HEK293 (cell line): ENCODE data around the gene SCYGR1.

Experiments
- FEZF1 ChIP-seq: fragments of 450-650 bp; formaldehyde crosslinking; IDR thresholded peaks from 2 replicates; pipeline ENCODE4 v1.5.1; 2016; ENCODE audit warnings: missing biosample characterization, missing genetic modification characterization
- GFI1B ChIP-seq: fragments of 450-650 bp; formaldehyde crosslinking; IDR thresholded peaks from 2 replicates; pipeline ENCODE4 v1.5.1; 2016; ENCODE audit warnings: missing biosample characterization, missing genetic modification characterization
- GLI4 ChIP-seq: fragments of 450-650 bp; formaldehyde crosslinking; IDR thresholded peaks from 2 replicates; pipeline ENCODE4 v1.5.1; 2016; ENCODE audit warnings: missing biosample characterization, missing genetic modification characterization
- IKZF3 ChIP-seq: fragments of 450-650 bp; IDR thresholded peaks from 2 replicates; pipeline ENCODE4 v1.5.0; 2018; ENCODE audit warnings: missing biosample characterization, mild to moderate bottlenecking, missing genetic modification characterization, moderate library complexity
- KLF10 ChIP-seq: fragments of 450-650 bp; IDR thresholded peaks from 2 replicates; pipeline ENCODE4 v1.5.1; 2018; ENCODE audit warnings: missing biosample characterization, mild to moderate bottlenecking, missing genetic modification characterization
- PRDM10 ChIP-seq: fragments of 450-650 bp; formaldehyde crosslinking; IDR thresholded peaks from 2 replicates; pipeline ENCODE4 v1.5.1; 2016; ENCODE audit warnings: missing biosample characterization, missing genetic modification characterization
- SALL2 ChIP-seq: fragments of 450-650 bp; formaldehyde crosslinking; IDR thresholded peaks from 2 replicates; pipeline ENCODE4 v1.5.0; 2017; ENCODE audit warnings: missing biosample characterization, mild to moderate bottlenecking, missing genetic modification characterization, borderline replicate concordance
- SP2 ChIP-seq: fragments of 450-650 bp; formaldehyde crosslinking; IDR thresholded peaks from 2 replicates; pipeline ENCODE4 v1.5.1; 2016; ENCODE audit warnings: missing biosample characterization, missing genetic modification characterization
- TRIM28 ChIP-seq: IDR thresholded peaks from 2 replicates; pipeline ENCODE4 v1.6.1; 2011; ENCODE audit warnings: low read length, control low read depth, borderline replicate concordance
- YY2 ChIP-seq: fragments of 450-650 bp; formaldehyde crosslinking; IDR thresholded peaks from 2 replicates; pipeline ENCODE4 v1.5.1; 2016; ENCODE audit warnings: missing biosample characterization, missing genetic modification characterization
- ZBTB26 ChIP-seq: fragments of 450-650 bp; formaldehyde crosslinking; optimal IDR thresholded peaks from 2 replicates; pipeline ENCODE3; 2016; ENCODE audit warnings: missing biosample characterization, mild to moderate bottlenecking, missing genetic modification characterization
- ZNF140 ChIP-seq: fragments of 450-650 bp; formaldehyde crosslinking; IDR thresholded peaks from 2 replicates; pipeline ENCODE4 v1.5.1; 2016; ENCODE audit warnings: missing biosample characterization, missing genetic modification characterization
- ZNF155 ChIP-seq: fragments of 450-650 bp; formaldehyde crosslinking; IDR thresholded peaks from 2 replicates; pipeline ENCODE4 v1.5.1; 2016; ENCODE audit warnings: missing biosample characterization, missing genetic modification characterization
- ZNF169 ChIP-seq: fragments of 450-650 bp; formaldehyde crosslinking; IDR thresholded peaks from 2 replicates; pipeline ENCODE4 v1.5.1; 2016; ENCODE audit warnings: missing biosample characterization, missing genetic modification characterization
- ZNF223 ChIP-seq: fragments of 450-650 bp; formaldehyde crosslinking; IDR thresholded peaks from 2 replicates; pipeline ENCODE4 v1.5.1; 2016; ENCODE audit warnings: missing biosample characterization, missing genetic modification characterization
- ZNF274 ChIP-seq, 2 experiments: fragments of 200-500 bp in 1 of 2; fragments of 450-650 bp in 1 of 2; sonication (Bioruptor generic) in 1 of 2; formaldehyde crosslinking in 1 of 2; IDR thresholded peaks; 2 replicates each; pipeline versions ENCODE4 v1.5.1 to v1.6.1; 2014 to 2016; ENCODE audit warnings: borderline replicate concordance in 1 of 2, inconsistent platforms in 1 of 2, low read length in 1 of 2, missing biosample characterization in 1 of 2, missing genetic modification characterization in 1 of 2
- ZNF518A ChIP-seq: fragments of 450-650 bp; formaldehyde crosslinking; conservative IDR thresholded peaks from 2 replicates; pipeline ENCODE4 v1.5.1; 2016; ENCODE audit warnings: low read depth, missing biosample characterization, missing genetic modification characterization
- ZNF621 ChIP-seq: fragments of 450-650 bp; formaldehyde crosslinking; IDR thresholded peaks from 2 replicates; pipeline ENCODE4 v1.5.1; 2017; ENCODE audit warnings: missing biosample characterization, missing genetic modification characterization
- ZSCAN16 ChIP-seq: fragments of 450-650 bp; formaldehyde crosslinking; IDR thresholded peaks from 2 replicates; pipeline ENCODE4 v1.5.1; 2016; ENCODE audit warnings: missing biosample characterization, missing genetic modification characterization
- TF ChIP-seq, protein P1 (sequence below): fragments of 450-650 bp; formaldehyde crosslinking; IDR thresholded peaks from 2 replicates; pipeline ENCODE4 v1.5.1; 2017; ENCODE audit warnings: missing biosample characterization, mild to moderate bottlenecking, missing genetic modification characterization, moderate library complexity
- TF ChIP-seq, protein P2 (sequence below): fragments of 450-650 bp; formaldehyde crosslinking; IDR thresholded peaks from 2 replicates; pipeline ENCODE4 v1.5.1; 2016; ENCODE audit warnings: missing biosample characterization, missing genetic modification characterization
- TF ChIP-seq, protein P3 (sequence below): IDR thresholded peaks from 2 replicates; pipeline ENCODE4 v1.6.1; 2011; ENCODE audit warnings: mild to moderate bottlenecking, low read depth, low read length, borderline replicate concordance

SCYGR1 gene

DNA sequence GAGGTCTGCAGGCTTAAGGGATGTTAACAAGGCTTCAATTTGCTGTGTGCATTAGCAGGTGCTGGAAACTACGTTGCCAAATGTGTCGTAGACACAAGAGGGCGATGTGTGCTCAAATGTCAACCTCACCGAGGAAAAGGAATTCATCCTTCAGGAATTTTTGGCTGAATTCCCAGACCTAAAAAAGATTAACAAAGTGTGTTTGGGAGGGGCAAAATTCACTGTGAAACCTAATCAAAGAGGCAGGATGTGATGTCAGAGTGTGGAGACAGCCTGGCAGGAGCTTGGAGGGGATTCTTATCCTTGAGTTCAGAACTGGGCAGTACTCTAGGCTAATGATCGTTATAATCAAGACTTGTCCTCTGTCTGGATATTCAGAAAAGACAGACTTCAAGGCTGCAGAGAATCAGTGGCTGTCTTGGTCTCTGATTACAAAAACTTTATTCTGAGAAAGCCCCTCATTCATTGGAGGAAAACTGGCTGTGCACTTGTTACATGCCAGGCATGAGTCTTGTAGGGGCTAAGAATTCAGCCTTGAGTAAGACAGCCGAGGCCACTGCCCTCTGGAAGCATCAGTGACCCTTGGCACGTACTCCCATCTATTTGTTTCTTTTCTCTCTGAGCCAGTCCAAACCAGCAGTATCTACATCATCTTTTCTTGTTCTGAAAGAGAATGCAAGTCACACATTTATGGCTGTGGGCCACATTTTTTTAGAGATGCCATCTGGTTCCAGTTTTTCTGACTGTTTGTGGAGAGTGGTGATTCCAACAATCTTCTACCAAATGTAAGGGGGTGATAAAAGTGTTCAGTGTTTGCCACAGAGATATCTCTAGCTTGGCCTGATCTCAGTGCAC lies 18.7 kb upstream of the SCYGR1 start (continued):
- TF ChIP-seq KLF10 (tag by site-specific recombination) (no peak), ZNF169 (tag by site-specific recombination) (no peak), ZNF155 (tag by site-specific recombination) (no peak), ZSCAN16 (tag by site-specific recombination) (no peak), ZBTB26 (no peak), FEZF1 (tag by site-specific recombination) (no peak), SP2 (tag by site-specific recombination) (0 out of 2 replicates have a peak, but pooled peaks have one; percentile 16), GLI4 (tag by site-specific recombination) (no peak), ZNF621 (no peak), YY2 (no peak), SALL2 (tag by site-specific recombination) (no peak), IKZF3 (tag by site-specific recombination) (peak; percentile 99), ZNF518A (tag by site-specific recombination) (peak; percentile 76), ZNF140 (no peak), ZNF274 (IDR thresholded peaks at IDR 0.05; ENCODE audit: low read length) (no peak), ZNF274 (tag by site-specific recombination; IDR thresholded peaks at IDR 0.05; ENCODE audit: borderline replicate concordance) (no peak), TRIM28 (0 out of 2 replicates have a peak, but pooled peaks have one; percentile 29), ZNF223 (no peak), GFI1B (tag by site-specific recombination) (no peak), PRDM10 (tag by site-specific recombination) (peak; percentile 75)
- TF ChIP-seq, protein P1, sequence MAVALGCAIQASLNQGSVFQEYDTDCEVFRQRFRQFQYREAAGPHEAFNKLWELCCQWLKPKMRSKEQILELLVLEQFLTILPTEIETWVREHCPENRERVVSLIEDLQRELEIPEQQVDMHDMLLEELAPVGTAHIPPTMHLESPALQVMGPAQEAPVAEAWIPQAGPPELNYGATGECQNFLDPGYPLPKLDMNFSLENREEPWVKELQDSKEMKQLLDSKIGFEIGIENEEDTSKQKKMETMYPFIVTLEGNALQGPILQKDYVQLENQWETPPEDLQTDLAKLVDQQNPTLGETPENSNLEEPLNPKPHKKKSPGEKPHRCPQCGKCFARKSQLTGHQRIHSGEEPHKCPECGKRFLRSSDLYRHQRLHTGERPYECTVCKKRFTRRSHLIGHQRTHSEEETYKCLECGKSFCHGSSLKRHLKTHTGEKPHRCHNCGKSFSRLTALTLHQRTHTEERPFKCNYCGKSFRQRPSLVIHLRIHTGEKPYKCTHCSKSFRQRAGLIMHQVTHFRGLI, result no peak
- TF ChIP-seq, protein P2, sequence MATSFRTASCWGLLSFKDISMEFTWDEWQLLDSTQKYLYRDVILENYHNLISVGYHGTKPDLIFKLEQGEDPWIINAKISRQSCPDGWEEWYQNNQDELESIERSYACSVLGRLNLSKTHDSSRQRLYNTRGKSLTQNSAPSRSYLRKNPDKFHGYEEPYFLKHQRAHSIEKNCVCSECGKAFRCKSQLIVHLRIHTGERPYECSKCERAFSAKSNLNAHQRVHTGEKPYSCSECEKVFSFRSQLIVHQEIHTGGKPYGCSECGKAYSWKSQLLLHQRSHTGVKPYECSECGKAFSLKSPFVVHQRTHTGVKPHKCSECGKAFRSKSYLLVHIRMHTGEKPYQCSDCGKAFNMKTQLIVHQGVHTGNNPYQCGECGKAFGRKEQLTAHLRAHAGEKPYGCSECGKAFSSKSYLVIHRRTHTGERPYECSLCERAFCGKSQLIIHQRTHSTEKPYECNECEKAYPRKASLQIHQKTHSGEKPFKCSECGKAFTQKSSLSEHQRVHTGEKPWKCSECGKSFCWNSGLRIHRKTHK (tag by site-specific recombination), result no peak
- TF ChIP-seq, protein P3, sequence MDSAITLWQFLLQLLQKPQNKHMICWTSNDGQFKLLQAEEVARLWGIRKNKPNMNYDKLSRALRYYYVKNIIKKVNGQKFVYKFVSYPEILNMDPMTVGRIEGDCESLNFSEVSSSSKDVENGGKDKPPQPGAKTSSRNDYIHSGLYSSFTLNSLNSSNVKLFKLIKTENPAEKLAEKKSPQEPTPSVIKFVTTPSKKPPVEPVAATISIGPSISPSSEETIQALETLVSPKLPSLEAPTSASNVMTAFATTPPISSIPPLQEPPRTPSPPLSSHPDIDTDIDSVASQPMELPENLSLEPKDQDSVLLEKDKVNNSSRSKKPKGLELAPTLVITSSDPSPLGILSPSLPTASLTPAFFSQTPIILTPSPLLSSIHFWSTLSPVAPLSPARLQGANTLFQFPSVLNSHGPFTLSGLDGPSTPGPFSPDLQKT, result no peak
